Spleen (tissue), 11 donors: Measurements from ENCODE around the gene NSD1. TPM values are rescaled to one million over a fixed set of nuclear protein-coding genes. Genes with fewer than 3 reads are reported as not detected.
"Not testable (repeated sequence)": the region's sequence is repeated elsewhere in the genome, so short reads cannot be mapped to it uniquely, and the experiment has no call there.

Source experiments
- DNase-seq: peaks from one replicate; pipeline ENCODE4 v3.0.0-alpha.2; 2020
- H3K27ac ChIP-seq, 8 donors: fragments of 200-600 bp; sonication (generic) in 7 of 8; 1 replicate in 4 of 8; 2 replicates in 4 of 8; pipeline versions ENCODE4 v1.5.0 to v1.8.0; 2016 to 2021; ENCODE audit warnings: inconsistent platforms in 4 of 8, mild to moderate bottlenecking in 4 of 8, moderate library complexity in 1 of 8
- H3K27me3 ChIP-seq, 7 donors: fragments of 200-600 bp; sonication (generic) in 6 of 7; replicated peaks in 1 of 7; 1 replicate in 4 of 7; 2 replicates in 3 of 7; pipeline versions ENCODE4 v1.5.0 to v1.8.0; 2016 to 2021; ENCODE audit warnings: inconsistent platforms in 3 of 7, mild to moderate bottlenecking in 1 of 7
- H3K36me3 ChIP-seq, 6 donors: fragments of 200-600 bp; sonication (generic) in 5 of 6; 1 replicate in 4 of 6; 2 replicates in 2 of 6; pipeline versions ENCODE4 v1.5.0 to v1.8.0; 2016 to 2021; ENCODE audit warnings: inconsistent platforms in 2 of 6
- H3K4me1 ChIP-seq, 6 donors: fragments of 200-600 bp; sonication (generic) in 5 of 6; 1 replicate in 3 of 6; 2 replicates in 3 of 6; pipeline versions ENCODE4 v1.5.0 to v1.8.0; 2016 to 2021; ENCODE audit warnings: inconsistent platforms in 3 of 6
- H3K4me3 ChIP-seq, 8 donors: fragments of 200-600 bp; sonication (generic) in 7 of 8; 1 replicate in 4 of 8; 2 replicates in 4 of 8; pipeline versions ENCODE4 v1.5.0 to v1.8.0; 2016 to 2021; ENCODE audit warnings: inconsistent platforms in 4 of 8, mild to moderate bottlenecking in 4 of 8, moderate library complexity in 2 of 8
- H3K9me3 ChIP-seq, 8 donors: fragments of 200-600 bp; sonication (generic) in 7 of 8; 1 replicate in 4 of 8; 2 replicates in 4 of 8; pipeline versions ENCODE4 v1.5.0 to v1.8.0; 2016 to 2021; ENCODE audit warnings: inconsistent platforms in 4 of 8
- POLR2A ChIP-seq, 3 donors: fragments of 450-650 bp; IDR thresholded peaks; one replicate each; pipeline ENCODE4 v1.5.1; 2017; ENCODE audit warnings: antibody characterized with exemption in 3 of 3, mild to moderate bottlenecking in 1 of 3
- POLR2AphosphoS5 ChIP-seq, 3 donors: sonication (generic); formaldehyde crosslinking; IDR thresholded peaks; one replicate each; pipeline ENCODE4 v1.5.1; 2017; ENCODE audit warnings: antibody characterized with exemption in 3 of 3
- WGBS, 5 donors: extraction: QIAGEN DNeasy Blood & Tissue Kit in 3 of 5; methylation state at CpG; one replicate each; pipeline versions ENCODE4 v1.1.5 to v1.1.7; 2013 to 2018; 5-methylcytosine and 5-hydroxymethylcytosine counted together
- intact Hi-C: fragments of 100-400 bp; cut with DNase I; formaldehyde crosslinking; loops from one replicate; pipeline ENCODE4 v1.15.0; 2023; ENCODE audit warnings: low total_unique reads
- polyA plus RNA-seq, 3 donors: library from polyadenylated mRNA; stranded (reverse); fragments of 200-250 nt; gene quantifications; one replicate each; pipeline ENCODE4 v1.2.1, GENCODE V29; 2013
- total RNA-seq, 7 donors: library from RNA; depleted of rRNA in 3 of 7; stranded (reverse); fragments of >200 nt in 3 of 7; fragmentation: NEBNext Ultra II Directional in 4 of 7; extraction: Animal tissue kit (Norgen Biotek cat#: 25700) in 4 of 7; gene quantifications; one replicate each; pipeline versions ENCODE4 v1.1.0 to v1.2.1, GENCODE V29; 2016 to 2021
- TF ChIP-seq, protein P1 (sequence below), 11 experiments: fragments of 200-600 bp in 7 of 11; fragments of 450-650 bp in 4 of 11; sonication (generic) in 4 of 11; IDR thresholded peaks in 8 of 11; conservative IDR thresholded peaks in 3 of 11; 1 replicate in 7 of 11; 2 replicates in 4 of 11; pipeline versions ENCODE4 v1.4.0 to v1.8.0; 2016 to 2021; ENCODE audit warnings: antibody characterized with exemption in 11 of 11, inconsistent platforms in 4 of 11, mild to moderate bottlenecking in 1 of 11
- donor health status: healthy with polysubstance abuse.
- donor health status: DM: no; HTN: no; CAD: no; lungs with moderate emphysema.
- donor health status: DM: no; HTN: no; CAD: no.
- donor health status: Bipolar disorder and iron deficiency.
- donor health status: healthy.
- donor health status: DM: no; HTN: no; CAD: no.
- donor health status: DM: yes; HTN: yes; CAD: no.

NSD1 gene
- total and polyA plus RNA-seq, 10 donors = 4.1 to 130 (median 69.1) TPM

- intact Hi-C loops = no loop called here
- H3K4me3 ChIP-seq = peak overlapping the region in 1 of 8 donors; percentile 40
- H3K9me3 ChIP-seq = no peaks in the 10 kb centered on the region
- H3K36me3 ChIP-seq = peaks cover 8 to 100% (median 67%) of the 10 kb centered on the region in 6 donors
- peak overlapping the region in 7 of 8 donors; percentile 24 to 85 (median 78) for H3K27ac ChIP-seq
- peaks cover 0 to 74% (median 15%) of the 10 kb centered on the region in 6 donors for H3K4me1 ChIP-seq
- WGBS, 5 donors = 81 to 86% (median 84%) methylated on average over 9 to 22 of the region's 22 CpGs
- DNase-seq = peak; percentile 73
- no peaks in the 10 kb centered on the region for H3K27me3 ChIP-seq
- TF ChIP-seq POLR2A (IDR thresholded peaks at IDR 0.05) (no peak), POLR2AphosphoS5 (IDR thresholded peaks at IDR 0.05) (peak in 1 of 3 donors; percentile 32)
Measured at GRCh38 chr5:177338251-177339106, 204.9 kb downstream of the NSD1 start.

GRCh38 chr5:177339107-177339638 is 205.6 kb downstream of the NSD1 start:
- Histone ChIP-seq H3K36me3 (peaks cover 8 to 100% (median 64%) of the 10 kb centered on the region in 6 donors), H3K4me3 (peak overlapping the region in 1 of 8 donors; percentile 40), H3K9me3 (no peaks in the 10 kb centered on the region), H3K27ac (peak overlapping the region in 7 of 8 donors; percentile 24 to 85 (median 78)), H3K27me3 (no peaks in the 10 kb centered on the region), H3K4me1 (peaks cover 0 to 76% (median 15%) of the 10 kb centered on the region in 6 donors)
- peak; percentile 82 for DNase-seq
- intact Hi-C loops = no loop called here
- 46 to 70% (median 63%) methylated on average over 10 to 11 of the region's 11 CpGs for WGBS, 5 donors
- TF ChIP-seq, protein P1, sequence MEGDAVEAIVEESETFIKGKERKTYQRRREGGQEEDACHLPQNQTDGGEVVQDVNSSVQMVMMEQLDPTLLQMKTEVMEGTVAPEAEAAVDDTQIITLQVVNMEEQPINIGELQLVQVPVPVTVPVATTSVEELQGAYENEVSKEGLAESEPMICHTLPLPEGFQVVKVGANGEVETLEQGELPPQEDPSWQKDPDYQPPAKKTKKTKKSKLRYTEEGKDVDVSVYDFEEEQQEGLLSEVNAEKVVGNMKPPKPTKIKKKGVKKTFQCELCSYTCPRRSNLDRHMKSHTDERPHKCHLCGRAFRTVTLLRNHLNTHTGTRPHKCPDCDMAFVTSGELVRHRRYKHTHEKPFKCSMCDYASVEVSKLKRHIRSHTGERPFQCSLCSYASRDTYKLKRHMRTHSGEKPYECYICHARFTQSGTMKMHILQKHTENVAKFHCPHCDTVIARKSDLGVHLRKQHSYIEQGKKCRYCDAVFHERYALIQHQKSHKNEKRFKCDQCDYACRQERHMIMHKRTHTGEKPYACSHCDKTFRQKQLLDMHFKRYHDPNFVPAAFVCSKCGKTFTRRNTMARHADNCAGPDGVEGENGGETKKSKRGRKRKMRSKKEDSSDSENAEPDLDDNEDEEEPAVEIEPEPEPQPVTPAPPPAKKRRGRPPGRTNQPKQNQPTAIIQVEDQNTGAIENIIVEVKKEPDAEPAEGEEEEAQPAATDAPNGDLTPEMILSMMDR (IDR thresholded peaks at IDR 0.05 in 8 of 11, conservative IDR thresholded peaks at IDR 0.05 in 3 of 11) = no peak
- TF ChIP-seq POLR2A (IDR thresholded peaks at IDR 0.05) = no peak
- peak; percentile 26 to 61 (median 56) for TF ChIP-seq POLR2AphosphoS5 (IDR thresholded peaks at IDR 0.05)

DNA sequence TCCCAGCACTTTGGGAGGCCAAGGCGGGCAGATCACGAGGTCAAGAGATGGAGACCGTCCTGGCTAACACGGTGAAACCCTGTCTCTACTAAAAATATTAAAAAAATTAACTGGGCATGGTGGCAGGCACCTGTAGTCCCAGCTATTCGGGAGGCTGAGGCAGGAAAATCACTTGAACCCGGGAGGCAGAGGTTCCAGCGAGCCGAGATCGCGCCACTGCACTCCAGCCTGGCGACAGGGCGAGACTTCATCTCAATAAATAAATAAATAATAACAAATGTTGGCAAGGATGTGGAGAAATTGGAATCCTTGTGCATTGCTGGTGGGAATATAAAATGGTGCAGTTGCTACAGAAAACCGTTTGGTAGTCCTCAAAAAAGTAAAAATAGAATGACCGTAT is 209.4 kb downstream of the NSD1 start:
- H3K27me3 ChIP-seq, H3K27ac ChIP-seq, H3K4me3 ChIP-seq, intact Hi-C loops, H3K9me3 ChIP-seq: not testable (repeated sequence)
- Histone ChIP-seq H3K36me3 (peaks cover 0 to 100% (median 47%) of the 10 kb centered on the region in 6 donors), H3K4me1 (peaks cover 3 to 94% (median 35%) of the 10 kb centered on the region in 6 donors)
- peak; percentile 31 for DNase-seq
- WGBS, 5 donors = 87 to 95% (median 93%) methylated on average over 14 of the region's 14 CpGs

GRCh38 chr5:177343777-177344176 is 210.2 kb downstream of the NSD1 start:
- peak; percentile 19 for DNase-seq
- peaks cover 0 to 100% (median 43%) of the 10 kb centered on the region in 6 donors for H3K36me3 ChIP-seq
- H3K4me3 ChIP-seq = no peak overlapping the region
- H3K27me3 ChIP-seq = no peaks in the 10 kb centered on the region
- intact Hi-C loops = no loop called here
- TF ChIP-seq POLR2A (IDR thresholded peaks at IDR 0.05) (no peak), POLR2AphosphoS5 (IDR thresholded peaks at IDR 0.05) (no peak)
- TF ChIP-seq, protein P1 (IDR thresholded peaks at IDR 0.05 in 8 of 11, conservative IDR thresholded peaks at IDR 0.05 in 3 of 11) = no peak
- no peak overlapping the region for H3K27ac ChIP-seq
- H3K4me1 ChIP-seq = peaks cover 10 to 94% (median 39%) of the 10 kb centered on the region in 6 donors
- WGBS, 5 donors = 93 to 97% (median 96%) methylated on average over 6 of the region's 6 CpGs
- no peaks in the 10 kb centered on the region for H3K9me3 ChIP-seq

- 94 to 98% (median 95%) methylated on average over 6 of the region's 6 CpGs for WGBS, 5 donors
- TF ChIP-seq POLR2AphosphoS5 (IDR thresholded peaks at IDR 0.05) = no peak
- no peak for TF ChIP-seq POLR2A (IDR thresholded peaks at IDR 0.05)
- TF ChIP-seq, protein P1 (IDR thresholded peaks at IDR 0.05 in 8 of 11, conservative IDR thresholded peaks at IDR 0.05 in 3 of 11) = no peak
- Histone ChIP-seq H3K27ac (no peak overlapping the region), H3K4me1 (peaks cover 21 to 94% (median 41%) of the 10 kb centered on the region in 6 donors), H3K36me3 (peaks cover 0 to 100% (median 48%) of the 10 kb centered on the region in 6 donors), H3K27me3 (no peaks in the 10 kb centered on the region), H3K4me3 (no peak overlapping the region), H3K9me3 (no peaks in the 10 kb centered on the region)
- peak; percentile 17 for DNase-seq
- intact Hi-C loops = no loop called here
Measured at GRCh38 chr5:177344891-177345290, 211.3 kb downstream of the NSD1 start.
